Measurements from ENCODE around the gene CPT1B.
"Not testable (repeated sequence)": the region's sequence is repeated elsewhere in the genome, so short reads cannot be mapped to it uniquely, and the experiment has no call there.

CPT1B gene

DNA sequence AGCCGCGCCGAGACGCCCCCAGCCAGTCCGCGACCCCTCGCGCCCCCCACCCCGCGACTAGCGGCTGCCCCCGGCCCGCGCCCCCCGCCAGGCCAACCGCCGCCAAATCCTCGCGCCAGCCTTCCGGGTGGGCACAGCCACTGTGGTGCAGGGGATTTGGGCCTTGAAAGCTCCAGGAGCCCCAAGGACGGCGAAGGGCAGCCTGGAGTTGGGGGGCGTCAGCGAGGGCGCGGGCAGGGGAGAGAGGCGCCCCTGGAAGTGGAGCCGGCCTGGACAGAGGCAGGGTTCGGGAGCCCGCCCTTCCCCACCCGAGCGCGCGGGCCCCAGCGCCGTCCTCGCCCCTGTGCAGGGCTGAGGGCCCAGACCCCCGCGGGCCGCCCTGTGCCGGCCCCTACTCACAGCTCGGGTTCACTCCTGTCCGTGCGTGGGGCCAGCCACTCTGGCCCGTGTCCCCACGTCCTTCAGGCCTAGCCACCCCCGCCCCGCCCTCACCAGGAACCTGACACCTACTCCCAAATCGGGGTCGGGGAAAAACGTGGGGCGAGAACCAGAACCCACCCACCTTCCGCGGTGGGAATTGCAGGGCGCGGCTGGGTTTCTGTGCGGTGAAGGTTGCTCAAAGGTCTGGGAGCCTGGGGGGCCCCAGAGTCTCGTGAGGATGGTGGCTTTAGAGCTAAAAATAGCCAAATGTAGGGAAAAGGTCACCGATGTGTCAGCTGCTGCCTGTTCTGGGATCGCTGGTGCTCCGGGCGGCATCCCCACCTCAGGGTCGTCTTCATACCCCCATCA is at the start of gene CPT1B:
Gene CPT1B (minus strand): TSS at position 441 of the 789 bp plus-strand sequence. CDS start 512 bp downstream, outside the sequence.
- DNase-seq, result no peak

DNA sequence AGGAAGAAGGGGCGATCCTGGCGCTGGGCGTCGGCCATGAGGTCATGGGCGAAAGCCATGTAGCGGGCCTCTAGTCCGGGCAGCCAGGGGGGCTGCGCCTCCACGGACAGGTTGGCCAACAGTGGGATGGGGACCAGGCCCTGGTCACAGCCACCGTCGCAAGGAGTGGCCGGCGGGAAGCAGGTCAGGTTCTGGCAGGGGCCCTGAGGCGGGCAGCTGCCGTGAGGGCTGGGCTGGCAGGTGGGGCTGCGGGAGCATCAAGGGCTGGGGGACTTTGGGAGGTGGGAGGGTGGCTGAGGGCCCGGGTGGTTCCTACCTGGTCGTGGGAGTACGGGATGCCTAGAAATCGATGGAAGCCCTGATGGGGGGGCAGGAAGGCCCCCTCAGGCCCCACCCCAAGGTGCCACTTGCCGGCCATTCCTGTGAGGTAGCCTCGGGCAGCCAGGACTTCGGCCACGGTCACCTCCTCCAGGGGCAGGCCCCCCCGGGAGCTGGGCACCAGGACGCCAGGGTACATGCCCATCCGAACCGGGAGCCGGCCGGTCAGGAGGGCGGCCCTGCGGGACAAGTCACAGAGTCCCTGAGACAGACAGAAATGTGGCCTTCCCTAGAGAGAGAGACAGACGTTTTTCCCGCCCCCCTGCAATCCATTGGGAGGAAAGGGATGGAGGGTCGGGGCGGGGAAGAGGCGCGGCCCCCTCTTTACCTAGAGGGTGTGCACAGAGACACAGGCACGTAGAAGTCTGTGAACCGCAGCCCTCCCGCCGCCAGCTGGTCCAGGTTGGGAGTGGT is 48.8 kb upstream of the CPT1B start:
- no peak for DNase-seq

DNA sequence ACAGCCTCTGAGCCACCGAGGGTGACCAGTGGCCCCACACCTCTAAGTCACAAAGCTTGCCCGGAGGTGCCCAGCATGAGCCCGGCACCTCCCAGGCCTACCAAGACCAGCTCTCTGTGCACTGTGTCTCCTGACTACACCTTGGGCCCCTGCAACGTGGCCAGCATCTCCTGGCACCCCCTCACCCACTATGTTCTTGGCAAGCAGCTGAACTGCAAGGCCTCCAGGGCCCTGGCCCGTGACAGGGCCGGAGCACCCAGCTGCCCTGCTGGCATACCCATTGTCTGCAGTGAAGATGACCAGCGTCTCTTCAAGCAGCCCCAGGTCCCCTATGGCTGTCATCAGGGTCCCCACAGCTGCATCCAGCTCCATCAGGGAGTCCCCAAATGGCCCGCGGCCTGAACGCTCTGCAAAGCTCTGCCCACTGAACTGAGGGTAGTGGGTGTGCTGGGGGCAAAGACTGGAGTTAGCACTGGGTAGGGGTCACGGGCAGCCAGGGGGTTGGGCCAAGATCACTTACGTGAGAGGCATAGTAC is 48.2 kb upstream of the CPT1B start:
- no peak for DNase-seq

DNA sequence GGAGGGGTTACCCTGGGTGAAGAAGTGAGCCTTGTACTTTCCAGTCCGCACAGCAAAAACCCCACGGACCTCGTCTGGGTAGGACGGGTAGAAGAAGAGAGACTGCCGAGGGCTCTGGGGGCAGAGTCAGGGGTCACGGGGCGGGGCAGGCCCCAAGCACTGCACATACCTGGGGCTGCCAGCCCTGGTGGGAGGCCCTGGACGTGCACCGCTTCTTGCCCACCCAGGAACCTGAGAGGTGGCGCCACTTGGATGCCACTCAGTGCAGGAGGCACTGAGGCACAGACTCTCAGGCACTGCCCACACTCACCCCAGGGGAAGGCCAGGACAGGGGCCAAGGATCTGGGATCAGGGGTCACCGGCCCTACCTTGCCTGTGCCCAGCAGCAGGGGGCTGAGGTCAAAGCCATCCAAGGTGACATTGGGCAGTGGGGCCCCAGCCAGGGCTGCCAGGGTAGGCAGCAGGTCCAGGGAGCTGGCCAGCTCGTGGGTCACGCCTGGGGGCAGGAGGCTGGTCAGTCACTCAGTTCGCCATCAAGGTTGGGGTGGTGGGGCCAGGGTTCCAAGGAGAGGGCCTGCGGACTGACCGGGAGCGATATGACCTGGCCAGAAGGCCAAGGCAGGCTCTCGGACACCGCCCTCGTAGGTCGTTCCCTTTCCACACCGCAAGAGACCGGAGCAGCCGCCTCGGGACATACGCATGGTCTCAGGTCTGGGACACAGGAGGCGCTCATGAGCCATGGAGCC is 47.5 kb upstream of the CPT1B start:
- DNase-seq, result no peak

DNA sequence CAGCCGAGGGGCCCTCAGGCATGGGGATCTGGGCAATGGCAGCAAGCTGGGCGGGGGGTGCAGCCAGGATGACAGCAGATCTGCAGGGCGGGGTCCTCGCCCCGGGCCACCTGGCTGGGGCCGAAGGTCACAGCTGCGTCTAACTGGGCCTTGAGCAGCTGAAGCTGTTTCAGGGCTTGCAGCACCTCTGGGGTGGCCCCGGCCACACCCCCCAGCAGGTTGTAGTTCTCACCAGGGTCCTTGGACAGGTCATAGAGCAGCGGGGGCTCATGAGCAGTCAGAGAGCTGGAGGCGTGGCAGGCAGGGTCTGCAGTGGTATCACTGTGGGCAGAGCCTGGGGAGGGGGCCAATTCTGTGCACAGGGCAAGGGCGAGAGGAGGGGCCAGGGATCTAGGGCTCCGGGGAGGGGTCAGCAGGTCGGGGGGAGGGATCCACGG is 46.9 kb upstream of the CPT1B start:
- no peak for DNase-seq

DNA sequence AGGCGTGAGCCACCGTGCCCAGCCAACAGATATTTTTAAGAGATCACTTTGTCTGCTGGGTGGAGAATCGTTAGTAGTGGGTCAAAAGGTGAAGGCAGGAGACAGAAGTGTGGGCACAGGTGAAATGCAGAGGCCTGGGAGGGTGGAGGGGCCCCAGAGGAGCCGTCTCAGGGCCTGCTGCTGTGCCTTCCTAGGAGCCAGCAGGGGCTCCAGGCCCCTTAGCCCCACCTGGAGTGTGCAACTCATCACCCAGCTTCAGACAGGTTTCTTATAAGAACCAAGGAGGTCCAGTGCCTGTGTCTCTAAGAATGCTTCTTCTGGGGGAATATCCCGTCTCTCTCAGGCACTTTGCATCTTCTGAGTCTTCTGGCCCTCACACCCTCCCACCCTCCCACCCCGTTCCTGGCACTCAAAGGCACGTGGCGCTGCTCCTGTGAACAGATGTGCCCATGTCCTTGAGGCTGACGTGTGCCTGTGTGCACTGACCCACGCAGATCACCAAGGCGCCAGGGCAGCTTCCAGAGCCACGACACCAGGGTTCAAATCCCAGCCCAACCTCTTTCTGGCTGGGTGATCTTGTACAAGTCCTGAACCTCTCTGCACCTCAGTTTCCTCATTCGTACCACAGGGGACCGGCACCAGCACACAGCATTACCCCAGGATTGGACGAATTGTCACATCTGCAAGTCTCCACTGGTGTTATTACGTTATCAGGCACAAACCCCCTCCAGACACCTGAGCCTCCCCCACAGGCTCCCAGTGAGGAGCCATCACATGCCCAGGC is 46.3 kb upstream of the CPT1B start:
- DNase-seq, result no peak

DNA sequence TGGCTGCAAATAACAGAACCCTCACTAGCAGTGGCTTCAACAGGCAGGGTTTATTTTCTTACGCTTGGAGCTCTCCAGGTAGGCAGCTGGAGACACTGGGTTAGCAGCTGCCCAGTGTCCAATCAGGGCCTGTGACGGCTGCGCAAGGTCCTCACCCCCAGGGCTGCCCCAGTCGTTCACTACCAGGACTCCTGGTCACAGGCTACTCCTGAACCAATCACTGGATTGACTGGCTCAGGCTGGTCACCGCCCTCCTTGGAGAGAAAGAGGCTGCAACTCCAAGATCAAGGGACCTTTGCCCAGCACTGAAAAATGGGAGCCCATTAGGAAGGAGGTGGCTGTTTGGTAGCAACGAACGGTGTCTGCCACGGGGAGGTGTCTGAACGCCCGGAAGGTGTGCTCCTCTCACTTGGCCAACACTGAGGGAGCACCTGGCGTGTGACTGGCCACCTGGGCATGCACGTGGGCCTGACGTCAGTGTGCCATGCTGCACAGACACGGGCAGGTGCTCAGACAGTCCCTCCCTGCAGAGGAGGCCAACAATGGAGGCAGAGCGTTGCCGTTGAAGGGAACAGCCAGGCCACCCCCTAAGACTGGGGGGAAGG is 44.6 kb upstream of the CPT1B start:
- DNase-seq, result no peak

DNA sequence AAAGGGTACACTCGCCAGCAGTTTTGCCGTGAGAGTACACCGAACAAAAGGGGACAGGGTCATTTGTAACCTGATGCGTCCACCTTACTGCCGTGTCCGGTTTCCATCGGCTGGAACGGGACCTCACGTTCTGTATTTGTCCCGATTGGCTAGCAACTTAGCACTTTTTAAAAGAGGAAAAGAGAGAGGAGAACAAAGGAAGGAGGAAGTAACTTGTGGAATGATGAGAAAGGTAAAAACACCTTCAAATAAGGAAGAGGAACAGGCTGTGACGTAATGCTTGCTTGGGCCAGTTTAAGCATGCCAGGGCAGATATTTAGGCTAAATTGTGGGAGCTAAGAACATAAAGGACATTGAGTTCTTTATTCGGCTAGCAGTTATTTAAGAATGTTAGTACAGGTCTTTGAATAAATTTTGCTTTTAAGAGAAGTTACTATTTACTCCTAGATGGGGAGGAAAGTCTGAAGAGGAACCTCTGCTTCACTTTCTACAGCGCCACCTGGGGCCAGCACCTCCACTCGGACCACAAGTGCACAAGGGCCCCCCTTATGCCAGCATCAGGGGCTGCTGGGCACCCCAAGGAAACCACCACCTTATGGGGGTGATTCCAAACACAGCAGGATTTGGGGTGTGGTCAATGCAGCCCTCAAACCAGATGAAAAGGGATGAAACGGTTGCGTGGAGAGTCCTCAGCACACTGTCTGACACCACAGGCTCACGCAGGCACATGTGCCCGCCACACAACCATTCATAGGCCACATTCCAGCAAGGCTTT is 43.9 kb upstream of the CPT1B start:
- DNase-seq, result no peak

DNA sequence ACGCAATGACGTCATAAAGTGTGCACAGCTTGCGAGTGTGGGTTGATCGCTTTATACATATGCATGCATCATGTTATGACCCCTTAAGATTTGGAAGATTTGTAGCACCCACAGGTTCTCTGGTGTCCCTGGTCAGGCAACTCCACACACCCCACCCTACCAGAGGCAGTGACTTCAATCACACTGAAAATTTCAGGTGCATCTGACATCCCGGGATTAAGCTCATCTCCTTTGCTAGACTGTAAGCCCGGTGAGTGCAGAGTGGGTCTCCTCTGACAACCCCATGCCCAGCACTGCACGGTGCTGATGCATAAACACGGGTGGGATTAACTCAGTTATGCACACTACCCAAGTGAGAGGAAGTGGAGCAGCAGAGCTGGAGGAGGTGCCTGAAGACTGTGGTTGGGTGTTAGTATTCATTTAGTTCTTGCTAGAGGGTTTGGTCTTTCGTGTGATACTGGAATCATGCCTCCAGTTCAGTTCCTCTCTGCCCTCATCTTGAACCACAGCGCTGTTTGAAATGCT is 43.2 kb upstream of the CPT1B start:
- no peak for DNase-seq

DNA sequence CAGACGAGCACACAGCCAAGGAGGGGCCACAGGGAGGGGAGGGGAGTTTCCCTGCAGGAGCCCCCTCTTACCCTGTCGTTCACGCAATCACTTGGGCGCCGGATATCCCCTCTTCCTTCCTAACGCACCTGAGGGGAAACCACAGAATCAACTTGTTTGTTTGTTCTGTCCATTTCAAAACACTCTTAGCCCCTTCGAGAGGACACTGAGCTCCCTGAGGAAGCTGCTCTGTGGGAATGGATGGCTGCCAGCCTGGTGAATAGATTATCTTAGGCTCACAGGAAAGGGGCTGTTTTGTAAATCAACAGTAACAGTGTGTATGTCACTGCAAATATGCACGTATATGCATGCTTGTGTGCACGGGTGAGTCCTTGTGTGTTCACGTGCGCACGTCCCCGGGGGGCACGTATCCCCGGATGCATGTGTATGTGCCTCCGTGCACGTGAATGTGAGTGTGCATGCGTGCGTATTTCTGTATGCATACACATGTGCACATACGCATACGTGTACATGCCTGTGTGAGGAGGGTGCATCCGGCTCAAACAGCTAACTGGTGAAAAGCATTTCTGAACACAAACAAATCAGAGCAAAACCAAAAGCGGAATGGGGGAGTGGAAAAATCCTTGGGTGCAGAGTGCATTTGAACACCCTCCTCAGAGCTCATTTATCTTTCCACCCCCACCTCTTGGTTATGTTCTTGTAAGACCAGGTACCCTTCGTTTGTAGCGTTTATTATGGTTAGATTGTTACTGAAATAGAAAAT is 42.5 kb upstream of the CPT1B start:
- no peak for DNase-seq

DNA sequence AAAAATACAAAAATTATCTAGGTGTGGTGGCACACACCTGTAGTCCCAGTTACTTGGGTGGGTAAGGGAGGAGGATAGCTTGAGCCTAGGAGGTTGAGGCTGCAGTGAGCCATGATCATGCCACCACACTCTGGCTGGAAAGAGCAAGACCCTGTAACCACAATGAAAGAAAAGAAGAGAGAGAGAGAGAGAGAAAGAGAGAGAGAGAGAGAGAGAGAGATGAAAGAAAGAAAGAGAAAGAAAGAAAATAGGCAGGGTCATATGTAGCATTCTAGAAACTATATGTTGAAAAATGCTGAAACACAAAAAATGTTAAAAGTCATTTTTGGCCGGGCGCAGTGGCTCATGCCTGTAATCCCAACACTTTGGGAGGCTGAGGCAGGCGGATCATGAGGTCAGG is 36.1 kb upstream of the CPT1B start:
- DNase-seq, result not testable (repeated sequence)

DNA sequence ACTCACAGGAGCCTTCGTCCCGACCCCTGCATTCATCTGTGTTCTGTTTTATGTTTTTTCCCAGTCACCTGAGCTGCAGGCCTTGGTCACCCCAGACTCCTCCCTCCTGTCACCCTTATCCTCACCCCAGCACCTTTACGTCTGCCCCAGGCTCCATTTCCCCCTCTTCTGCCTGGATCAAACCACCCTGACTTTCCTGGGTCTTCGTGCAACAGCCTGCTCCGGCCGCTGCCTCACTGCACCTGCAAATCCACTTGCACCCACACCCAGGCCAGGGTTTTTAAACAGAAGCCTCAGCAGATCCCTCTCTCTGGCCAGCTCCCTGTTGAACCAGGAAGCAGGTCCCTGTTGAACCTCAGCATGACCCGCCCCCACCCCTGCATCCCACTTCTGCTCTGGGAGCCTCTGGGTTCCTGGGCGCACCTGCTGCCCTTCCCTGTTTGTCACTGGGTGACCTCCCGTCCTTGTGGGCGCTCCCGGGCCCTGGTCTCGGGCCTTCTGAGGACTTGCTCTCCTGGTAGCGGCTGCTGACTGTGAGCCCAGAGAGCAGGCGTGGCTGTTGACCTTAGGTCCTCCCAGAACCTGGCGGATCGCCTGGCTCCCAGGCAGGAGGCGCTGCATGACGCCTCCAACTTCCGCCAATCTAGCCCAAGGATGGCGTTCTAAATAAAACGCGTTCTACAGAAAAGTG is 35.2 kb upstream of the CPT1B start:
- DNase-seq, result no peak

DNA sequence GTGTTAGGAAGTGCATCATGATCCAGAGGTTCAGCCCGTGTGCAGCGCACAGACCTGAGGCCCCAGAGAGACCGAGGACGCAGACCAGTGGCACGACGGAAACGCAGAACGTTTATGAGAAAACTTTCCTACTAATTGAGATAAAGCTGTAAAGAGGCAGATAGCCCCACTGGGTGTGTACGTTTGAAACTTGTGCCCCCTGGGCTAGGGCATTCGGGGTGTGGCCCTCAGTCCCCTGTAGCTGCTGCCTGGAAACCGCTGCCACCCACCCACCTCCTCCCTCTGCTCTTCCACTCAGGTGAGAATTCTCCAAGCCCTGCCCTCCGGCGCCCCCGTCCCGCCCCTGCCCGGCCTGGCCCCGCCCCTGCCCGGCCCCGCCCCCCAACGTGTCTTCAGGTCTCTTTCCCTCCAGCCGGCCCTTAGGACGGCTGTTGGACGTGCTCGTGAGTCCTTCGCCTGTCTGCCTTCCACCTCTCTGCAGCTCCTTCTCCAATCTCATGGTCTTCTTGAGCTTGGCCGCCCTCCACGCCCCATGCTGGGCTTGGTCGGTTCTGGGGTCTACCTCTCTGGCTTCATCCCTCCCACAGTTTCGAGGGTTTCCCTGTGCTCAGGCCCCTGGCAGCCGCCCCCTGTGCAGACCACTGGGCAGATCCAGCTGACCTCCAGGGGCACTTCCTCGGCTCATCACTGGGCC is 34.4 kb upstream of the CPT1B start:
- DNase-seq, result no peak

DNA sequence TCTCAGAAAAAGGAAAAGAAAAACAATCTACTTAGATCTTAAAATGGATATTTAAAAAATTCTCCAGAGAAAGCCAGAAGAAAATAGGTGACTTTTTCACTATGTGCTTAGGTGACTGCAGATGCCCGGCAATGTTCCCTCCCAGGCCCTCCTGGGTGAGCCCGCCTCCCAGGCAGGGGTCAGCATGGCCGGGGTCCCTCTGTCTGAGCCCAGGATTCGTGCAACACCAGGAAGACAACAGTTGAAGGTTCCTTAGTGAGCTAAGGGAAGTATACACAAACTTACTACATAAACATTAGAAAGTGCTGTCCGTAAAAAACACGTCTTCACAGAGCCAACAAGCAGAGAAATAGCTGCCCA is 33.9 kb upstream of the CPT1B start:
- DNase-seq, result no peak

DNA sequence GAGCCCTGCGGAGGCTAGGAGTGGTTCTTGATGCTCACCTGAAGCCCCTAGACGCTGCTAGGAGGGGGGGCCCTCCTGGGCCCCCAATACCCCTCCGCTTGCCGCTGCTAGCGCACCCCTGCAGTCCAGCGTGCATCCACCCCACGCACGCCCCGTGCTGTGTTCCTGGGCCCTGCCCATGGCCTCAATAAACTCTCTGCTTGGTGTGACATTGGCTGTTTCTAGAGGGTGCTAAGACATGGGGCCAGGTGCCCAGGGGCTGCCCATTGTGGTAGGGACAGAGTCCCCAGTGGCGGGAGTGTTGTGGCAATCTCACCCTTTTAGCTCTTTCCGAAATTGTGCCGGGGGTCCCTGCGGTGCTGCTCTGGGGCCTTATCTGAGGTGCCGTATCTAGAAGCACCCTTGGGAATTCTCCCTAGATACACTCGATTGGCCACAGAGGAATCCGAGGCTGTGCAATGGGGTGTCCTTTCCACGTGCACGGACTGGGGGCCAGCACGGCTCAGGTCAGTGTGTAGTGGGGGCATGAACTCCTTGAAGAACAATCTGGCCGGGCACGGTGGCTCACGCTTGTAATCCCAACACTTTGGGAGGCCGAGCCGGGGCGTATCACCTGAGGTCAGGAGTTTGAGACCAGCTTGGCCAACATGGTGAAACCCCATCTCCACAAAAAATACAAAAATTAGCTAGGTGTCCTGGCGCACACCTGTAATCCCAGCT is 33.3 kb upstream of the CPT1B start:
- DNase-seq, result no peak

DNA sequence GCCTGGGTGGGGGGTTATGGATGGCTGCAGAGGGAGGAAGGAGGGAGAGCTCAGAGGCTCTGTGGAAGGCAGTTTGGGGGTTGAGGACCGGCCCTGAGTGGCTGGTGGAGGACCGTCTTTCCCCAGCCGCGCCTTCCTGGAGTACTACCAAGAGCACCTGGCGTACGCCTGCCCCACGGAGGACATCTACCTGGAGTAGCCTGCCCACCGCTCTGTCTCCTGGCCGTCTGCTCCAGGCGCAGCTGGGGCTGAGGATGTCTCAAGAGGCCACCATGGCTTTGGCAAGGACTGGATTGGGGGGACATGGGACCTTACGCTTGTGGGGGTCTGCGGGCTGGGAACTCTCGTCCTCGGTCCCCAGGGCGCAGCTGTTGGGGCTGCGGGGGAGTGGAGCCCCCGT is 32.4 kb upstream of the CPT1B start:
- no peak for DNase-seq

DNA sequence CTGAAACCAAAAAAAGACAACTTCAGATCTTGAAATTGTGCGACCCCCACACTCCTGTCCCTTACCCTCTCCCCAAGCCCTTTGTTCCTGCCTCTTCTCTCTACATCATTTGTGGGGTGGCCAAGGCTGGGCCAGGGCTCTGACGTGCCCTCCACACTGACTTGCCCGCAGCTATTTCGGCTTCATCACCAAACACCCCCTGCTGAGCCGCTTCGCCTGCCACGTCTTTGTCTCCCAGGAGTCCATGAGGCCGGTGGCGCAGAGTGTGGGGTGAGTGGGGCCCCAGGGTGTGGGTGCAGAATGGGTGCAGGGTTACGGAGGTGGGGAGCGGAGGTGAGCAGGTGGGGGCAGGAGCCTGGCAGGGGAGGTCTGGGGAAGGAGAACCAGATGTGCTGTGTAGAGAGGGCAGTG is 31.8 kb upstream of the CPT1B start:
- no peak for DNase-seq

DNA sequence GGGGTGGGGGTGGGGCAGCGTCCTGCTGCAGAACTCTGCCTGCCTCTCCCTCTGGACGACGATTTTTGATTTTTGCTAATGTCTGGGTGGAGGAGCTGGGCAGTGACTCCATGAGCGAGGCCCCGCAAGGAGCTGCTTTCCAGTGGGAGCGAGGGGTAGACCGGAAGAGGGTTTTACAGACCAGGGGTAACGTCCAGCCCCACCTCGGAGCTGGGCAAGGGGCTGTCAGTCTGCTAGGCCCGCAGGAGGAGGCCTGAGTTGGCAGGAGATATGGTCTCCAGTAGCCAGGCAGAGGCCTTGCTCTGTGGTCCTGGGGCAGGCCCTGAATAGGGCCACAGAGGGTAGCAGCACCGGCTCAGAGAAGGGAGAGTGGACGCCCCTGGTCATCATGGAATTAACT is 31.4 kb upstream of the CPT1B start:
- no peak for DNase-seq
